Smooth muscle cell (in vitro differentiated cells): ENCODE measurements around the gene UBC. TPM values are rescaled to one million over a fixed set of nuclear protein-coding genes. Genes with fewer than 3 reads are reported as not detected.
"Not testable (repeated sequence)": the region's sequence is repeated elsewhere in the genome, so short reads cannot be mapped to it uniquely, and the experiment has no call there.

Experiments used
- DNase-seq: peaks from one replicate; lab custom pipeline; 2025; ENCODE audit not compliant: unreplicated experiment; lab: John Stamatoyannopoulos, UW
- H2AFZ ChIP-seq: fragments of 200-600 bp; sonication (generic); 2 replicates; pipeline ENCODE4 v1.6.0; 2016; ENCODE audit warnings: antibody characterized with exemption, low read depth, mild to moderate bottlenecking
- H3F3A ChIP-seq: fragments of 200-600 bp; sonication (generic); 2 replicates; pipeline ENCODE4 v1.6.0; 2017; ENCODE audit warnings: antibody characterized with exemption, low read depth
- H3K27ac ChIP-seq: fragments of 200-600 bp; sonication (generic); 2 replicates; pipeline ENCODE4 v1.5.1; 2016; ENCODE audit warnings: low read depth, mild to moderate bottlenecking
- H3K27me3 ChIP-seq: fragments of 200-600 bp; sonication (generic); 2 replicates; pipeline ENCODE4 v1.6.1; 2016; ENCODE audit warnings: low read depth, mild to moderate bottlenecking
- H3K36me3 ChIP-seq: fragments of 200-600 bp; sonication (generic); 2 replicates; pipeline ENCODE4 v1.5.1; 2016; ENCODE audit warnings: low read depth
- H3K4me1 ChIP-seq: fragments of 200-600 bp; sonication (generic); 2 replicates; pipeline ENCODE4 v1.5.1; 2016; ENCODE audit warnings: low read depth
- H3K4me2 ChIP-seq: fragments of 200-600 bp; sonication (generic); 2 replicates; pipeline ENCODE4 v1.6.0; 2016; ENCODE audit warnings: mild to moderate bottlenecking
- H3K4me3 ChIP-seq: fragments of 200-600 bp; sonication (generic); 2 replicates; pipeline ENCODE4 v1.5.1; 2016; ENCODE audit warnings: mild to moderate bottlenecking
- H3K79me2 ChIP-seq: fragments of 200-600 bp; sonication (generic); 2 replicates; pipeline ENCODE4 v1.6.0; 2016; ENCODE audit warnings: low read depth, mild to moderate bottlenecking
- H3K9ac ChIP-seq: fragments of 200-600 bp; sonication (generic); 2 replicates; pipeline ENCODE4 v1.6.0; 2016; ENCODE audit warnings: low read depth
- H3K9me3 ChIP-seq: fragments of 200-600 bp; sonication (generic); replicated peaks from 2 replicates; pipeline ENCODE4 v1.5.1; 2016; ENCODE audit warnings: low read depth
- H4K20me1 ChIP-seq: fragments of 200-600 bp; sonication (generic); 2 replicates; pipeline ENCODE4 v1.6.0; 2016; ENCODE audit warnings: low read depth
- WGBS: methylation state at CpG from one replicate; pipeline ENCODE4 v1.1.7; 2016; ENCODE audit warnings: low lambda C conversion rate; 5-methylcytosine and 5-hydroxymethylcytosine counted together
- polyA plus RNA-seq: library from polyadenylated mRNA; unstranded; fragments of >200 nt; fragmentation: Nextera tagmentation; extraction: Ambion mirVana; gene quantifications from 2 replicates; pipeline ENCODE4 v1.2.1, GENCODE V29; 2016
- total RNA-seq: library from RNA; depleted of rRNA; stranded (reverse); fragments of >200 nt; gene quantifications from 2 replicates; pipeline ENCODE4 v1.2.3, GENCODE V29; 2014
- TF ChIP-seq, protein P1 (sequence below): fragments of 200-600 bp; sonication (generic); IDR thresholded peaks from 2 replicates; pipeline ENCODE4 v1.5.1; 2017; ENCODE audit warnings: borderline replicate concordance, mild to moderate bottlenecking, antibody characterized with exemption; ENCODE audit not compliant: insufficient read depth, poor library complexity, severe bottlenecking

Gene UBC
- total and polyA plus RNA-seq, 2 experiments from 2014 or later: 1,322 to 1,327 TPM

DNA sequence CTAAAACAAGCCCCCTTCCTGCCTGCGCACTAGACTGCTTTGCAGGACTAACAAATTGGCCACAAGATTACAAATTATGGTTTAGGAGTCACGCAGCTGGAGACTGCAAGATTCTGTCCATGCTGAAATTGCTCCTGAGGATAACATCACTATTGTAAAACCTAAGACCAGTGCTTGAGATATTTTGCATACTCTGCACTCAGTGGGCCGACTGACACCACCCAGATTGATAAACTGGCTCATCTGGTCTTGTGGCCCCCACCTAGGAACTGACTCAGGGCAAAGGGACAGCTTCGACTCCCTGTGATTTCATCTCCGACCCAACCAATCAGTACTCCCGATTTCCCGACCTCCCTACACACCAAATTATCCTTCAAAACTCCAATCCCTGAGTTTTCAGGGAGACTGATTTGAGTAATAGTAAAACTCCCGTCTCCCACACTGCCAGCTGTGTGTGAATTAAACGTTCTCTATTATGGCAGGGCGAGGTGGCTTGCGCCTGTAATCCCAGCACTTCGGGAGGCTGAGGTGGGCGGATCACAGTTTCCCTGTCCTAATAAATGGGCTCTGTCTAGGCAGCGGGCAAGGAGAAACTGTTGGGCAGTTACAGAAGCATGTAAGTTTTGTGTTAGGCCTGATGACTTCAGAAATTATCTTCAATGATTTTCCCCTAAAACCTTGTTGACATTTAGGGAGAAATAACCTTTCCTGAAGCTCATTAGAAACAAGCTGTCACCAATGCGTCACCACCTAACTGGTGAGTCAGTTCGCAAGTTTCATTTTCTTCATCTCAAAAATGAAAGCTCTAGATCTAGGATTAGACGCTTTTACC lies 5.3 kb upstream of the UBC start:
- Histone ChIP-seq H4K20me1 (no peaks in the 10 kb centered on the region), H3F3A (peaks cover 47% of the 10 kb centered on the region), H3K27ac (peak overlapping the region; percentile 100), H3K27me3 (no peaks in the 10 kb centered on the region), H3K4me1 (peaks cover 65% of the 10 kb centered on the region), H3K4me2 (peak overlapping the region; percentile 76), H3K9ac (peak overlapping the region; percentile 90), H3K9me3 (no peaks in the 10 kb centered on the region), H3K4me3 (peak overlapping the region; percentile 38), H2AFZ (peak overlapping the region; percentile 57), H3K36me3 (no peaks in the 10 kb centered on the region), H3K79me2 (peaks cover 5% of the 10 kb centered on the region)
- WGBS: 12% methylated on average over 17 of the region's 17 CpGs
- TF ChIP-seq, protein P1, sequence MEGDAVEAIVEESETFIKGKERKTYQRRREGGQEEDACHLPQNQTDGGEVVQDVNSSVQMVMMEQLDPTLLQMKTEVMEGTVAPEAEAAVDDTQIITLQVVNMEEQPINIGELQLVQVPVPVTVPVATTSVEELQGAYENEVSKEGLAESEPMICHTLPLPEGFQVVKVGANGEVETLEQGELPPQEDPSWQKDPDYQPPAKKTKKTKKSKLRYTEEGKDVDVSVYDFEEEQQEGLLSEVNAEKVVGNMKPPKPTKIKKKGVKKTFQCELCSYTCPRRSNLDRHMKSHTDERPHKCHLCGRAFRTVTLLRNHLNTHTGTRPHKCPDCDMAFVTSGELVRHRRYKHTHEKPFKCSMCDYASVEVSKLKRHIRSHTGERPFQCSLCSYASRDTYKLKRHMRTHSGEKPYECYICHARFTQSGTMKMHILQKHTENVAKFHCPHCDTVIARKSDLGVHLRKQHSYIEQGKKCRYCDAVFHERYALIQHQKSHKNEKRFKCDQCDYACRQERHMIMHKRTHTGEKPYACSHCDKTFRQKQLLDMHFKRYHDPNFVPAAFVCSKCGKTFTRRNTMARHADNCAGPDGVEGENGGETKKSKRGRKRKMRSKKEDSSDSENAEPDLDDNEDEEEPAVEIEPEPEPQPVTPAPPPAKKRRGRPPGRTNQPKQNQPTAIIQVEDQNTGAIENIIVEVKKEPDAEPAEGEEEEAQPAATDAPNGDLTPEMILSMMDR: no peak
- no peak for DNase-seq

DNA sequence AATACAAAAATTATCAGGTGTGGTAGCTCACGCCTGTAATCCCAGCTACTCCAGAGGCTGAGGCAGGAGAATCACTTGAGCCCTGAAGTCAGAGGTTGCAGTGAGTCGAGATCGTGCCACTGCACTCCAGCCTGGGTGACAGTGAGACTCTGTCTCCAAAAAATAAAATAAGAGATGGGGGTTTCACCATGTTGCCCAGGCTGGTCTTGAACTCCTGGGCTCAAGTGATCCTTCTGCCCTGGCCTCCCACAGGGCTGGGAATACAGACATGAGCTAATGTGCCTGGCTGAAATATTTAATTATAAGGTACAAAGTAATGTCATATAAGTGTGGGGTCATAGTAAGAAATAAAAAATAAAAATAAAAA lies 4.2 kb upstream of the UBC start:
- DNase-seq, H3K27me3 ChIP-seq, H2AFZ ChIP-seq, H3K36me3 ChIP-seq, H4K20me1 ChIP-seq, H3K9me3 ChIP-seq: not testable (repeated sequence)
- Histone ChIP-seq H3K9ac (peak overlapping the region; percentile 90), H3K79me2 (peaks cover 13% of the 10 kb centered on the region), H3K4me3 (peak overlapping the region; percentile 40), H3K27ac (peak overlapping the region; percentile 100), H3F3A (peaks cover 44% of the 10 kb centered on the region), H3K4me2 (peak overlapping the region; percentile 79), H3K4me1 (peaks cover 59% of the 10 kb centered on the region)
- WGBS: 88% methylated on average over 3 of the region's 3 CpGs

DNA sequence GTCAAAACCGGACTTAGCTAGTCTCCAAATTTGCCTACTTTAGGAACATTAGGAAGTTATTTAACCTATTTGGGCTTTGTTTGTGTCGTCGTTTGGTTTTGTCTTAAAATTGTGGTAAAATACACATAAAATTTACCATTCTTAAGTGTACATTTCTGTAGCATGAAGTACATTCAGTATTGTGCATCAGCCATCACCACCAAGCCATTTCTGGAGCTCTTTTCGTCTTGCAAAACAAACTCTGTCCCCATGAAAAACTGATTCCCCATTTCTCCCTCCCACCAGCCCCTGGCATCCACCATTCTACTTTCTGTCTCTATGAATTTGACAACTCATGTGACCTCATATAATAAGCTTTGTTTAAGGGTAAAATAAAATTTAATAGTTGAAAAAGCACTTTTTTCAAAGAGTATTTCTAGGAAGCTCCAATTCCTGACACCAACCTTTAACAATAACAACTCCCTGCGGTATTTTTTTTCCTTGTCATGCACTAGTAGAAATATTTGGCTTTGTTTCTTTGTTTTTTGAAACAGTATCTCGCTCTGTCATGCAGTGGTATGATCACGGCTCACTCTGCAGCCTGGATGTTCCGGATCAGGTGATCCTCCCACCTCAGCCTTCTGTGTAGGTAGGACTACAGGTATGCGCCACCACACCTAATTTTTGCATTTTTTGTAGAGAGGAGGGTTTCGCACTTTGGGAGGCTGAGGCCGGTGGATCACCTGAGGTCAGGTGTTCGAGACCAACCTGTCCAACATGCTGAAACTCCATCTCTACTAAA lies 3.6 kb upstream of the UBC start:
- peaks cover 59% of the 10 kb centered on the region for H3K4me1 ChIP-seq

More for the DNA sequence above, 3.6 kb upstream of the UBC start:
- Histone ChIP-seq H3K36me3 (no peaks in the 10 kb centered on the region), H4K20me1 (peaks cover 14% of the 10 kb centered on the region), H3K27me3 (no peaks in the 10 kb centered on the region), H3K9ac (peak overlapping the region; percentile 90), H3K4me3 (peak overlapping the region; percentile 40), H2AFZ (no peak overlapping the region), H3K4me2 (peak overlapping the region; percentile 79), H3K79me2 (peaks cover 19% of the 10 kb centered on the region), H3F3A (peaks cover 43% of the 10 kb centered on the region), H3K27ac (peak overlapping the region; percentile 100), H3K9me3 (no peaks in the 10 kb centered on the region)
- no peak for DNase-seq
- TF ChIP-seq, protein P1: no peak
- 52% methylated on average over 12 of the region's 12 CpGs for WGBS
